Choroid plexus epithelial cell (primary cell): ENCODE data around the gene COL6A3.

Experiments
- DNase-seq: peaks from one replicate; pipeline ENCODE4 v3.0.0-alpha.2; 2010; ENCODE audit warnings: low read depth
- H3K4me3 ChIP-seq: 2 replicates; pipeline ENCODE4 v1.5.1; 2011; ENCODE audit warnings: low read depth, mild to moderate bottlenecking, control low read depth, low read length, moderate library complexity
- TF ChIP-seq, protein P1 (sequence below): conservative IDR thresholded peaks from 2 replicates; pipeline ENCODE4 v1.5.1; 2011; ENCODE audit warnings: low read depth, mild to moderate bottlenecking, control low read depth, inconsistent platforms, low read length, moderate library complexity

Gene COL6A3

DNA sequence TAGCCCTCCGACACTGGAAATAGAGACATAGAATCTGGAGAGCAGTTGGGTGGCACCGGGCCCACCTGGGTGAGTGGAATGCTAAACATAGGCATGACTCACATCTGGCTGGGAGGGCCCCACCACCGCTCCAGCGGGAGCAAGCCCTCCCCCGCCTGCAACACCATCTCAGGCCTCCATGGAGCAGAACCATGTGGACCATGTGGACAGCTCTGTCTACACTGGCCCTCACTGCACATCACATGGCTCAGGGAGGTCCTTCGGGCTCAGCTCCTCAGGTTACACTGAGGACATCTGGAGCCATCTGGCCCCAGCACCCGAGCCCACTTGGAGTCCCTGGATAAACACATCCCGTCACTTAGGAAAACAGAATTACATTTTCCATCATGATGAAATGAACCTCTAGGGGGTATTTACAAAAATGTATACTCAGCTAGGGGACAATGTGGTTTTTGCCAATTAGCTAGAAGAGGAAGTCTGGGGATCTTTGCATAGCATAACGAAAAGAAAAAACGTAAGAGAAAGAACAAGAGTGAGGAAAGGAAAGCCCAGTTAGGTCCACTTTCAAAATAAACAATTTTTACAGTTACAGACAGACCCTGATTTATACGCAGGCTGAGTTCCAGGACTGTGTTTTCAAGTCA lies 42.4 kb upstream of the COL6A3 start:
- TF ChIP-seq, protein P1, sequence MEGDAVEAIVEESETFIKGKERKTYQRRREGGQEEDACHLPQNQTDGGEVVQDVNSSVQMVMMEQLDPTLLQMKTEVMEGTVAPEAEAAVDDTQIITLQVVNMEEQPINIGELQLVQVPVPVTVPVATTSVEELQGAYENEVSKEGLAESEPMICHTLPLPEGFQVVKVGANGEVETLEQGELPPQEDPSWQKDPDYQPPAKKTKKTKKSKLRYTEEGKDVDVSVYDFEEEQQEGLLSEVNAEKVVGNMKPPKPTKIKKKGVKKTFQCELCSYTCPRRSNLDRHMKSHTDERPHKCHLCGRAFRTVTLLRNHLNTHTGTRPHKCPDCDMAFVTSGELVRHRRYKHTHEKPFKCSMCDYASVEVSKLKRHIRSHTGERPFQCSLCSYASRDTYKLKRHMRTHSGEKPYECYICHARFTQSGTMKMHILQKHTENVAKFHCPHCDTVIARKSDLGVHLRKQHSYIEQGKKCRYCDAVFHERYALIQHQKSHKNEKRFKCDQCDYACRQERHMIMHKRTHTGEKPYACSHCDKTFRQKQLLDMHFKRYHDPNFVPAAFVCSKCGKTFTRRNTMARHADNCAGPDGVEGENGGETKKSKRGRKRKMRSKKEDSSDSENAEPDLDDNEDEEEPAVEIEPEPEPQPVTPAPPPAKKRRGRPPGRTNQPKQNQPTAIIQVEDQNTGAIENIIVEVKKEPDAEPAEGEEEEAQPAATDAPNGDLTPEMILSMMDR = no peak
- peak; percentile 97 for DNase-seq
- no peak overlapping the region for H3K4me3 ChIP-seq

DNA sequence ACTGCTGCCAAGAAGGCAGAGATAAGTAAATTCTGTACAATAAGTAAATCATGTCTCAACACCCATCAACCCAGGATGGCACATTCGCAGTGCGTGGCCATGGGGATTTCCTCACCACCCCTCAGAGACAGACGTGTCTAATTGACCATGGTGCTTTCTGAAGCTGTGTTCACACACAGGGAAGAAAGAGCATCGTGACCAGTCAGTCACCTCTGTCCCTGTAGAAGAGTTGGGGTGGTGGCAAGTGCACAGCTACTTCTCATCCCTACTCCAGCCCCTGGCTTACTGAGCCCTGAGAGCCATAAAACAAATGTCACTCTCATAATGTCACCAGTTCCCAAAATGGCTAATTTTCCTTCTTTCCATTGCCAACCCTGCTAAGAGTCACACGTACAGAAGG lies 41.8 kb upstream of the COL6A3 start:
- TF ChIP-seq, protein P1 = no peak
- H3K4me3 ChIP-seq = no peak overlapping the region
- no peak for DNase-seq

DNA sequence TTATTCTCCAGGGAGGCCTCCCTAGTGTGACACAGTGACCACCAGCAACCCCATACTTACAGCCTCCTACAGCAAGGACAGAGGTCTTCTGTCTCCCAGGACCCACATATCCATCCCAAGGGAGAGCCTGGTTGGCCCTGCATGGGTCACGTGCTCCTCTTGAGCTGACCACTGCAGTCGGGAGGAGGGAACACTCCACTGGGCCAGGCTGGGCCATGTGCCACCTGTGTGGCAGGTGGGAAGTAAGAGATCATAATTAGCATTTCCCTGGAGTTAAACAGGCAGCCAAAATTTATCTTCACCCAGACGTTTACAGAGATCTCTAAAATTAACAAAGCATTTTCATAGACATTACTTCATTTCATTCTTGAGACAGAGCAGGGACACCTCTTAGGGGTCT lies 39.7 kb upstream of the COL6A3 start:
- TF ChIP-seq, protein P1 = no peak
- H3K4me3 ChIP-seq = no peak overlapping the region
- no peak for DNase-seq

DNA sequence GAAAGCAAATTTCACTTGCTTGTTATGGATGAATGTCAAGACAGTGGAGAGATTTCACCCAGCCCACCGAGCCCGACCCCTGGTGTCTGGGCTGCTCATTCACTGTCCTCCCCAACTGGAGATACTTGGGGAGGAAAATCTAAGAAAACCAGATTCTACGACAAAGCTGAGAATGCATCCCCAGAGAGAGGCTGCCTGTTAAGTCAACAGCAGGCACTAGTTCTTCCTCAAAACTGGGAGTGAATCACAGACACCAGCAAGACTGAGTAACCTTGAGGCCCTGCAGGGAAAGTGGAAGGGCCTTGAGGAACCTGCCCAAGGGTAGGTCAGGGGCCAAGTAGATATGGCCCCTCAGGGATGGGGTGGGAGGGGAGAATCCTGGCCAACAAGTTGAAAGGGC lies 38.9 kb upstream of the COL6A3 start:
- no peak overlapping the region for H3K4me3 ChIP-seq
- TF ChIP-seq, protein P1 = no peak
- DNase-seq = peak; percentile 63

DNA sequence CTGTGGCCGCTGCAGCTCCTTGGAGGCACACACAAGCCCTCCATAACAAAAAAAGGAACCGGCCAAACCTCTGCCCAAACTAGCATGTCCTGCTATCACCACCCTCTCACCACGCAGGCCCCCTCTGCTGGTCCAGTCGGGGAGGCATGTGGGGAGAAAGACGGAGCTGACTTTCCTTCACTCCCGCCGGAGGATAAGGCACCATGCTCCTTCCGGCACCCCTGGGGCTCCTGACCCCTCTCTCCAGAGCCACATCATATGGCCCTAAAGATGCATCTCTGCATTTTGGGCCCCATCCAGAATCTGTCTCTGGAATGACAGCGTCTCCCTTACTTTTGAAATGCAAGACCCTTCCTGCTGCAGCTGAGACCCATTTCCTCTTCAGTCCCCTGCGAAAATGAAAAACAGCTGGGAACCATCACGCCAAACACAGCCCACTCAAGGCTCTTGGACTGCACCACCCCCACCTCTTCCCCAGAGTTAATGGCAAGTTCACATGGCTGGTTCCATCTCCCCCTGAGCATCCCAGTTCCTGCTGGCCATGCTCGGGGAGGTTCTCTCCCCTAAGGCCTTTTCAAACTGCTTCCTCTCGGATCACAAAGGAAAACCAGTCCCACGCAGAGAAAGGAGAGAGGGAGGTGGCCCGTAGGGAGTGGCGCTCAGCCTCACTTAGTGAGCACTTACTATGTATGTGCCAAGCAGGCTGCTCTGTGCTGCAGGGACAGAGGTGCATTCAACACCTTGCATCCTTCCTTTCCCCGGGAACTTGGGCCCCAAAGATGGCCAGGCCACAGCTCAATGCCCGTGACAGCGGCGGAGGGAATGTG lies 37.9 kb upstream of the COL6A3 start:
- no peak overlapping the region for H3K4me3 ChIP-seq
- DNase-seq = peak; percentile 57
- TF ChIP-seq, protein P1 = peak; percentile 75

DNA sequence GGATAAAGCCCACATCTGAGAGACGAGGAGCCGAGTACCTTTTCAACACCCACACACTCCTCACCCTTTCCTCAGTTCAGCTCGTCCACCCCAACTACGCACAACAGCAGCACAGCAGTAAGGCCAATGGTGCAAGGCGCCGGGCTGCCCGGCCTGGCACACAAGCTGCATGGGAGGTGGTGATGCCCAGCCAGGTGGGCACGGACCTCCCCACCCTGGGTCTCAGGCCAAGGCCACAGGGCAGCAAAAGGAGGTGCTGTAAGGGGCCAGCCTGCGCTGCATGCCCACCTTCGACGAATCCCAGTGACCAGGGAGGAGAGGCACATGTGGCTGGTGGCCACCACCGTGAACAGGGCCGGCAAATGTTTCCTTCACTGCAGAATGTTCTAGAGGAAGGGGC lies 36.6 kb upstream of the COL6A3 start:
- TF ChIP-seq, protein P1 = no peak
- no peak overlapping the region for H3K4me3 ChIP-seq
- no peak for DNase-seq
